SKM-1 treated with dmso at 0.1 percent for 144 hours (cell line): Measurements from ENCODE around the gene WNT9B.
"Not testable (repeated sequence)": the region's sequence is repeated elsewhere in the genome, so short reads cannot be mapped to it uniquely, and the experiment has no call there.

Source experiments
- DNase-seq: peaks from one replicate; lab custom pipeline; 2025; ENCODE audit not compliant: unreplicated experiment; lab: John Stamatoyannopoulos, UW

WNT9B gene

DNA sequence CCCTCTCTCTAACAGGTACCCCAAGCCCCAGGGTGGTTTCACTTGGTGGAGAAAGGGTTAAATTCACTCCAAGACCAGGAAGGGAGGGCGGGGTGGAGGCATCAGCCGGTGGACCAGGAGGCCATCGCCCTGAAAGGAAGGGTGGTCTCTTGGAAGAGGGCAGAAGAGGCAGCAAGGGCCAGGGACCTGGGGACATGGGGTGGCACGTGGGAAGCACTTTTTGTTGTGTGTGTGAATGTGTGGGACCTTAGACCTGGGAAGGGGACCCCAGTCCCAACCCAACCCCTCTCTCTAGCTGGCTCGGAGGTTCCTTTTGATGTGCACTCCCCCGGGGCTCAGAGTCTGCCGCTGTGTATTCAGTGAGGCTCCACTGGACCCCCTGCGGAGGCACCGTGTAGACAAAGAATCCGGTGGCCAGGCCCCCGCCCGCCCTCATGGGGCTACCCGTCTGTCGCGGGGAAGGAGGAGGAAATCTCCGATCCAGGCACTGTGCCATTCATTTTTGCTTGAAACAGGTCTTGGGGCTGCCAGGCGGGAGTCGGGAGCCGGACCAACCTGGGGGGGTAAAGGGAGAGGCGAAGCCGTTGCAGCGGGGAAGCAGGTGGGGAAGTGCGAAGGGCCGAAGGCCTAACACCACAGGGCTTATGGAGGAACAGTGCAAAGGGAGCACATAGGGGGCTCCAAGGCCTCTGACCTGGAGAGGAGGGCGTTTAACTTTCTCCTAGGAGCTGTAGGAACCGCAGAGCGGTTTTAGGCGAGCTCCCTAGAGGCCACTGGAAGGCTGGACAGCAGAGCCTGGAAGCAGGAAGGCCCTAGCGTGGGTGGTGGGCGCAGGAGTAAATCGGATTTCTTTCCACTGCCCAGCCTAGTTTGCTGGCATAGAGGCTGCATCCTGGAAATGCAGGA is 29.6 kb upstream of the WNT9B start:
- DNase-seq, result no peak

DNA sequence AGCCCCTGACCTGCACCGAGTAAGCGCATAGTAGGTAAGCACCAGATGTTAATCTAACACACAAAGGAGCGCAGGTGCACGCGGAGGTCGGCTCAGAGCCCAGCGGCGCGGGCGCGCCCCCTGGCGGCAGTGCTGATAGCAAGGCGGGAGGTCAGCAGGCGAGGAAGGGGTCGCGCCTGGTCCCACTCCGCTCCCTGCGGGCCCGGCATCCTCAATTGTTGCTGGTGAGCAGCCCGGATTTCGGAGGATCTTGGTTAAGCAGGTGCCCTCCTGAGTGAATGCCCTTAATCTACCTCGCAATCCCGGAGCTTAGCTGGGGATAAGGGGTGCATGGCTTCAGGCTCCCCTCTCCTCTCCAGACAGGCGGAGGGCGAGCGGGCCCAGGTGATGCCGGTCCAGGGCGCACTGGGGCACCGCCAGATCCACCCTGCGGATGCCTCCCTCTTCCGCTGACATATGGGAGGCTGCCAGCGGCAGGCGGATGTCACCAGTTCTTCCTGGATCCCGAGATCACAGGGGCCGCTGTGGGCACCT is 28.9 kb upstream of the WNT9B start:
- no peak for DNase-seq

DNA sequence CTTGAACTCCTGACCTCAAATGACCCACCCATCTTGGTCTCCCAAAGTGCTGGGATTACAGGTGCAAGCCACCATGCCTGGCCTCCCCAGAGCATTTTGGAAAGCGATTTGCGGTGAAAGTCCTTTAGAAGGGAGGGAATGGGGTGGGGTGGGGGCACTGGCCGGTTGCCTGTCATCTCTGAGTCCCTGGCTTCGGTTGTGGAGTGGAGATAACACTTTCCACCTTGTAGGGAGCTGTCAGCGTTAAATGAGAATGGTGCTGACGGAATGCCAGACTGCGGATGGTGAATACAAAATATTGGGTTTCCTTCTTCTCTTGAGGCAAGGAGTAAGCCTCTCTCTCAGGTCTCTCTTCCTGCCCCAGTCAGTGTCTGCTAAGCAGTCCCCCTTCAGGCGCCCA is 27.7 kb upstream of the WNT9B start:
- DNase-seq, result no peak

DNA sequence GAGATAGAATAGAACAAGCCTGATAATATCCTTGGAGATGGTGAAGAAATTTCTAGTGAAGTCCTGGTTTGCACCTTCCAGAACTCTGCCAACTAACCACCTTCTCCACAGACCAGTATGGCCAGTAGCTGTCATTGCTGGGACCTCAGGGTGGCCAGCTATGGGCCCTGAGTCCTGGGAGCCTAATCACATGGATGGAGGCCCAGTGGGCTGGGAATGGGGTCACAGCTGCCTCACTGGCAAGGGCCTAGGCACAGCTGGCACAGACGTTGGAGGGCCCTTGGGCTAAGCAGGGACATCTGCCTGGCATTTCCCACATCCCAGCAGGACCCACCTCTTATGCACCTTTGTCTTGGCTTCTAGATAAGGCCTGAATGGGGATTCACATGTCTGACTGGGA is 25.3 kb upstream of the WNT9B start:
- DNase-seq, result no peak

DNA sequence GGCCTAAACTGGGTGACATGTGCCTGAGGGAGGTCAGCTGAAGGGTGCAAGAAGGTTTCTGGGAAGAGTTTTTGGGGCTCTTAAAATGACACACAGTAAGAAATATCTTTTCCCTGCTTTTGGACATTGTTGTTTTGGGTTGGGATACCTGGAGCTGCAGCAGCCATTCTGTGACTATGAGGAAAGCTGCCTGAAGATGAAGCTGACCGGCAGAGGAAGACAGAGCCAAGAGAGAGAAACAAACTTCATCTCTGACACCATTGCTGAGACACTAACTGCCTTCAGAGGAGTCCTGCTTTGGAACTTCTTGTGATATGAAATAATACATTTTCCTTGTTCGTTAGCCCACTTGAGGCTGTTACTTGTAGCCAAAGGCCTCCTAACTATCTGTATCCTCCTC is 24.1 kb upstream of the WNT9B start:
- DNase-seq, result no peak

DNA sequence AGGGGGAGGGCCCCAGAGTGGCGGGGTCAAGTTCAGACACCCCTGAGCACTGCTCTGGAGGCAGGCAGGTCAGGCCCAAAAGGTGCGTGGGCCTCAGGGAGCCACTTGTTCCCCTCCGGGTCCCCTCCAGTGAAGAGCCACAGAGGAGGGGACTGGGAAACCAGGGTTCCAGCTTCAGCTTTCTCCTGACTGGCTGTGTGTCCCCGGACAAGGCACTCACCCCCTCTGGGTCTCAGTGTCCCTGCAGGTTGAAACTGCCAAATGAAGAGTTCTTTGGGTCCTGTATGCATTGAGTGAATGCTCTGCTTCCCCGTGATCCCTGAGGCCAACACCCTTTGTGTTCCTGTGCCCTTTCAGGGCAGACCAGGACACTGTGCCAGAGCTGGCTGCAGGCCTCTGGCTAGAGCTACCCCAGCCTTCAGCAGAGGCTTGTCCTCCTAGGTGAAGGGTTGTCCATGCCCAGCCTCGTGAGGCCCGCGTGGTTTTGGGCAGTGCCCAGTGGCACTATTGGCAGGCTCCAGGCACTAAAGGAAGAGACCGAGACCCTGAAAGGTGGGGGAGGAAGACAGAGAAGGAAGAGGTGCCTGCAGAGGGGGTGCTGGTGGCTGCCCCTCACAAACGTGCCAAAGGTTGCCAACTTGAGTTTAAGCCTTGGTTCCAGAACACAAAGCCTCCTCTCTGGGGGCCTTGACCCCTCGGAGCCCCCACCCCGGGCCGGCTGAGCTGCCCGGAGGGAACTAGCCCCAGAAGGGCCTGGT is 19.6 kb upstream of the WNT9B start:
- DNase-seq, result no peak

DNA sequence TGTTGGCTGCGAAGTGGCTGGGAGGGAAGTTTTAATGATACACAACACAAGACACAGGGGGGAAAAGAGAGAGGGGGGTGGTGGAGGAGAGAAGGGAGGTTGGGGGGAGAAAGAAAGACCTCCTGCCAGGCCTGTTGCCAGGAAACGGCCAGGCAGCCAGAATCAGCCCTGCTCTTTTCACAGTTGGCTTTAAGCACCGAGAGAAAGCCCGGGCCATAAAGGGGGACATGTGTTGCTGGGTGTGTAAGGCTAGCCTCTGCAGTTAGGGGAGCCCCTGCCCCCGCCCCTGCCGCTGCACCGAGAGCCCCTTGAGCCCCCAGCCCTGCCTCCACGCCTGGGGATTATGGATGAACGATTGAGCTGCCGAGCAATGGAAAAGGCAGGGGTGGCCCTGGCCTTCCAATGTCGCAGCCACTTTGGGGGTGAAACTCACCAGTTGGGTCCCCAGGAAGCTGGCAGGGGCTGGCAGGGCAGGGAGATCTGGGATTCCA is 19.0 kb upstream of the WNT9B start:
- no peak for DNase-seq

DNA sequence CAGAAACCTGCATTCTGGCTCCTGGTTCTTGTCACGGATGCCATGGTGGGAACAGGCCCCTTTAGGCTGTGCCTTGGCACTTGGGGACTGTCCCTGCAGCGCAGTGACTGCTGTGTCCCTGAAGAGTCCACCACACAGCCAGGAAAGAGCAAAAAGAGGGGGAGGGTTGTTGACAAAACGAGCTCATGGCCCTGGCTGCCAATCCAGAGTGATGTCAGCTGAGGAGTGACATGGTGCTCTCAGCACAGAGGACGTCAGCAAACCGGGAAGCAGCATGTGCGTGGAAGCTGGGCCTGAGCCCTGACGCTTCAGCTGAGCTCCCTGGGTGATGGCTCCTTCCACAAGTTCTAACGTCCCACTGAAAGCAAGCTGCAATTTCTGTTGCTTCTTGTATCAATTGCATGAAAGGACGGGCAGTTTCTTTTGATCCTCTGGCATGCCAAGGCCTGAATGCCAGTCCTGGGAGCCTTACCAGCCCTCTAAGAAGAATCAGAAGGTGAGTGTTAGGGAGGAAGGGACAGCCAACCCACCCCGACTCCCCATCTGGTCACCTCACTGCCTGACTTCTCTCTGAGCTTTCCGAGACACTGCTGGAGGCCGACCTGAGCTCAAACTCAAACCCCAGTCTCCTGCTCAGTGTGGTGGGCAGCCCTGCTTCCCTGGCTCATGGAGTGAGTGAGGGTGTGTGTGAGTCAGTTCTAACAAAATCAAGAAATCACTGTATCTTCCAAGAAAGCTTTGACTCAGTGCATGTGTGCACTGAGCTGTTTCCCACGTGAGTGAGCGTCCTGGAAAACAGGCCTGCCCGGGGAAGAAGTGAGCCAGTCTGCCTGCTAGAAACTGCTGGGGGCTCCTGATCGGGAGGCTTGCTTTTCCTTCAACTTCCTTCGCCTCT is 18.2 kb upstream of the WNT9B start:
- DNase-seq, result no peak

DNA sequence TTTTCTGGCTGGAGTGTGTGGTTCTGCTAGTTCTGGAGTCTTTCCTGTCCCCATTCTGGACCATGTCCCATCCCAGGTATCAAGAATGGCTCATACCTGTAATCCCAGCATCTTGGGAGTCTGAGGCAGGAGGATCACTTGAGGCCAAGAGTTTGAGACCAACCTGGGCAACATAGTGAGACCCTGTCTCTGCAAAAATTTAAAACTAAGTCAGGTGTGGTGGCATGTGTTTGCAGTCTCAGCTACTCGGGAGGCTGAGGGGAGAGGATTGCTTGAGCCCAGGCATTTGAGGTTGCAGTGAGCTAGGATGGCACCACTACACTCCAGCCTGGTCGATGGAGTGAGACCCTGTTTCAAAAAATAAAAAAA is 17.6 kb upstream of the WNT9B start:
- DNase-seq, result no peak

DNA sequence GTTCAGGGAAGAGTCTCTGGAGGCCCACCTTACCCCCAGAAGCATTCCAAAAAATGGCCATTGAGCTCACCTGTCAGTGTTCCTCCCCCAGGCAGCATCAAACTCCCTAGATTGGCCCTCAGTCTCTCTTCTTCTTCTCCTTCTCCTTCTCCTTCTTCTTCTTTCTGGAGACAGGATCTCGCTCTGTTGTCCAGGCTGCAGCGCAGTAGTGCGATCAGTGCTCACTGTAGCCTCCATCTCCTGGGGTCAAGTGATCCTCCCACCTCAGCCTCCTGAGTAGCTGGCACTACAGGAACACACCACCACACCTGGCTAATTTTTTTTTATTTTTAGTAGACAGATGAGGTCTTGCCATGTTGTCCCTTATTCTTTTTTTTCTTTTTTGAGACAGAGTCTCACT is 16.5 kb upstream of the WNT9B start:
- no peak for DNase-seq

DNA sequence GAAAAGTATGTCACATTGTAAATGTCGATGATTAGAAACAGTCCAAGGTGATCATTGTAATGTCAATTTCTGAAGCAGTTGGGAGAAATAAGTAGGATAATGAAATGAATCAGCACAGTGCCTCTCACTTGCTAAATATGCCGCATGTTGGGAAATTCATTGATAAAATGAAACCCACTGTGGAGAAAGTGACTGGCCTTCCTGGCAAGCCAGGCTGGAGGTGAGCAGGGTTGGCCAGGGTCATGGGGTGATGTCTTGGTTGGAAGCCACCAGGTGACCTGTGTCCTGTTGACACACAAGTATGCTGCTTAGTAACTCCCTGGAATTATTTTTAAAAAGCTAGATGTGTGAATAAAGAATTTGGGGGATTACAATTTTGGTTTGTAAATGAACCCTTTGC is 14.9 kb upstream of the WNT9B start:
- DNase-seq, result no peak

DNA sequence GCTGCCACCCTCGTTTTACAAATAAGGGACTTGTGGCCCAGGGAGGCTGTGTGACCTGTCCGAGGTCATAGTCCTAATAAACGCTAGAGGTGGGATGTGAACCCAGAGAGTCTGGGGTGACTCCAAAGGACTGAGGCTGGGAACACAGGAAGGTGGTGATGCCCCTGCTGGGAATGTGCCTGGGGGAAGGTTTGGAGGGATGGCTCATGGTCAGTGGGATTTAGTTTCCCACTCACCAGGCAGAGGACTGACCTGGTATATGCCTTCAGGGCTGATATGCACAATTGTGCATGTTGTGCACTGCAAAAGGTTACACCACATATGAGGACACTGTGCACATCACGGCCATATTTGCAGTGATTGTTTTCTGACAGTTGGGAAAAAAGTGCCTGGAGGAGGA is 13.9 kb upstream of the WNT9B start:
- DNase-seq, result no peak

DNA sequence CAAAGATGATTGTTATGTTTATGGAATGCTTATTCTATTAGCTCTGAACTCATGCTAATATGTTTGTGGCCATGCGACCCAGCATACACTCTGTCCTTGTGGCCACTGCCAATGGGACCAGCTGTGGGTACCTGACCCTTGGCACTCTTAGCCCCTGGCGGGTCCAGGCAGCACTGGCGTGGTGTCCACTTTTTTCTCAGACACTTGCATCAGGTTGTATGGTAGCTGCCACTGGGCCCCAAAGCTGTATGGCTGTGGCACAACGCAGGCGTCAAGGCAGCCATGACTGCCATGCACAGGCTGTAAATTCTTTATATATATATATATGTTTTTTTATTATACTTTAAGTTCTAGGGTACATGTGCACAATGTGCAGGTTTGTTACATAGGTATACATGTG is 12.2 kb upstream of the WNT9B start:
- no peak for DNase-seq

DNA sequence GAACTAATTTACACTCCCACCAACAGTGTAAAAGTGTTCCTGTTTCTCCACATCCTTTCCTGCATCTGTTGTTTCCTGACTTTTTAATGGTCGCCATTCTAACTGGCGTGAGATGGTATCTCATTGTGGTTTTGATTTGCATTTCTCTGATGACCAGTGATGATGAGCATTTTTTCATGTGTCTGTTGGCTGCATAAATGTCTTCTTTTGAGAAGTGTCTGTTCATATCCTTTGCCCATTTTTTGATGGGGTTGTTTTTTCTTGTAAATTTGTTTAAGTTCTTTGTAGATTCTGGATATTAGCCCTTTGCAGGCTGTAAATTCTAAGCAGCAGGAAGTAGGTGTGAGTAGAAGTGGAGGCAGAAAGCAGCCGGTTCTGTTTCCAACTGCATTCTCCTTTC is 10.8 kb upstream of the WNT9B start:
- DNase-seq, result not testable (repeated sequence)

DNA sequence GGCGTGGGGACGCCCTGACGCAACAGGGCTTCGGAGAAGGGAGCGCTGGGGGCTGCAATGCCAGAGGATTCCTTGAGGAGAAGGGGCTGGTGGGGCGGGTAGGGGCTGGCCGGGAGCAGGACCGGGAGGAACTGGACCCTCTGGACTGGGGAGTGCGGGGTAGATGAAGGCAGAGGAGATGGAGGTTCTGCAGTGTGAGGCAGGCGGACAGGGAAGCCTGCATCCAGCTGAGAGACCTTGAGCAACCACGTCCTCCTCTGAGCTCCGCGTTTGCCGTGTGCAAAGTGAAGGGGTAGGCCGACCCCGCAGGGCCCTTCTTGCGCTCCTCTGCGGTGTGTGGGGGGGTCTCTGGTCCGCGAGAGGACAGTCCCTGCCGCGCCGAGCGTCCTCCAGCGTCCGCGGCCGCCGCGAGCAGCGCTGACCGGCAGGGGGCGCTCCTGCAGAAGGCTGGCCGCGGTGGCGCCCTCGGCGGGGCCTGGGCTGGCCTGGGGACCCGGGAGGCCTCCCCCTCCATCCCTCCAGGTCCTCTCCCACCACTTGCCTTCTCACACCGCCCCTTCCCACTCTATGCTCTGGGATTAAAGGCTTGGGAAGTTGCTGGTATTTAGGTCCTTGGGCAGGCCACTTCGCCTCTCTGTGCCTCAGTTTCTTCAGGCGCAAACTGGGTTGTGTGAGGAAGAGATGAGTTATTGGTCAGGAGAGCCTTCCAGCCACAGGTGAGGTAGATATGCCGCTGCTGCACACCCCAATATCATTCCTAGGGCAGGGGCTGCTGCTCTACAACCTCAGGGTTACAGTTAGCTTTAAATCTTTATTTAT is 9.6 kb upstream of the WNT9B start:
- no peak for DNase-seq

DNA sequence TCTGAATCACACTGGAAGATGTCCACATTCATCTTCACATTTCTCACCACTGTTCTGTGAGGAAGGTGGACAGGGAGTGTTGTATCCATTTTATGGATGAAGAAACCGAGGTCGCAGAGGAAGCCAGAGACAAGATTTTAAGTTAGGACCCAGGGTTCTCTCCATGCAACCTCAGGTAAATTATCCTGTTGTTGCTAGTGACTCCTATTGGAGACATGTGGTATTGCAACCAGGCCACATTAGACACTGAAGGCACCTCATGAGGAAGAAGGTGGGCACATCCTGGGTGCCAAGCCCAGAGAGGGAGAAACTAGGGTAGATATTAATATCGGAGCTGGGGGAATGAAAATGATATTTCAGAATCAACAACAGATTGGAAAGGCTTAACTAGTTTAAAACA is 8.5 kb upstream of the WNT9B start:
- no peak for DNase-seq

DNA sequence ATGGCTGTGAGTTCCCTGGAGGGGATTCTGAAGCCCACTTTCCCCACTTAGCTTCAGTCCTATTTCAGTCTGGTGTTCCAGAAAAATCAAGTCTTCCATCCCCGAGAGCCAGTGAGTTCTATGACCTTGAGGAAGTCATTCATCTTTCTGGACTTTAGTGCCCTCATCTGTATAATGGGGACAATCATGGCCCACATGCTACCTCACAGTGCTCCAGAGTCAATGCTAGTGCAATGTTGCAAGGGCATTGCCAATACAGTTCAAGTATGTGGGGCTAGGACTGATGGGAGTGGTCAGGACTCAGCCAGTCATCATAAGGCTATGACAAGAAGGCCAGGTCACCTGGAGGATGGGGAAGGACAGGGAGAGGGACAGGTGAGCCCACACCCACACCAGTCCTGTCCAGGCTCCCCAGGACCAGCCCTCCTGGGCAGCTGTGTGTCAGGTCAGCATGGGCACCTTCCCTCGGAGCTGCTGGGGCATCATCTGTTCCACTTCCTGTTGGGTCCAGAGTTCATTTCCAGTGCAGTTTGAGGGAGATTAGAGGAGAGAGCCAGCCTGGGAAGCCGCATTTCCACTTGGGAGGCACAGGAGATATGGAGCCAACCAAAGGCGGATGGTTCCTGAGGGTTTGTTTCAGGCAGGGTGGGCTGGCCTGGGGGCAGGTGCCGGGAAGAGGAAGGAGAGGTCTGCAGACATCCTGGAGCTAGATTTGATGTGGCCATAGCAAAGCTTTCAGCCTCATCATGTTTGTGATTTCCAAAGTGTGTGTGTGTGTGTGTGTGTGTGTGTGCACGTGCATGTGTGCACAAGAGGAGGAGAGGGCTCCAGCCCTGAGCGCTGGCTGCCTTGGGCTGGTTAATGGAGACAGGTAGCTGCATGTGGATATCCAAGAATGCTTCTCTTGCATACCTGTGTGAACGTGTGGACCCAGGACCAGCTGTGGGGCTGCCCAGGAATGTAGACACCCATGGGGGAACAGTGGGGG is 3.9 kb upstream of the WNT9B start:
- no peak for DNase-seq

DNA sequence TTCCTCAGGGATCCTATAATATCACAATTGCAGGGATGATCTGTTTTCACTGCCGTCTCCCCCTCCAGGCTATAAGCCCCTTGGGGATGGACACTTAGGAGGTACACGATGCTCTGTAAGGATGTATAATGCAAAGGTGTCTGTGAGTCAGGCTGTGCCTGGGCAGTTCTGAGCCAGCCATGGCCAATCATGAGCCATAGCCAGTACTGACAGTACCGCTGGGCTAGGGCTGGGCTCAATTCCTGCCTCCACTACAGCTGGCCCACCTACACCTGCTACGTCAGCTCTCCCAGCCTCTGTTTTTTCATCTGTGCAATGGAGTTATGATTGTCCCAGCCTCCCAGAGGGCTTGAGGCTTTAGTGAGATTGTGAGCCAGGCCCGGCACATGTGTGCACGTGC is 2.8 kb upstream of the WNT9B start:
- DNase-seq, result no peak

DNA sequence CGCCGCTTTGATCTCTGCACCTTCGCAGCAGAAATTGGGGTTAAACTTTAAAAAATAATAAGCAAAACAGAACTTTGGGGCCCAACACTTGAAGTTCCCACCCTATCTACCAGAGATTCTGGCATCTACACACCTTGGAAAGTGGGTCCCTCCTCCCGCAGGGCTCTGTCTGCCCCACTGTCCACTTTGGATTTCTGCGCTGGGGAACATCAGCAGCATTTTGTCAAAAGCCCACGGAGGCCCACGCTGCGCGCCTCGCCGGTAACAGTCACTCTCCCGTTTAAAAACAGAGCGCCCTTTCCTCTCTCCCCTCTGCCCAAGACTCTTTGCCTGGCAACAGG is 725 bp upstream of the WNT9B start:
- no peak for DNase-seq
